HepG2 (cell line): ENCODE measurements around the gene OBSL1. TPM values are rescaled to one million over a fixed set of nuclear protein-coding genes. Genes with fewer than 3 reads are reported as not detected.

Source experiments
- ARID2 ChIP-seq: sonication (generic); formaldehyde crosslinking; IDR thresholded peaks from 2 replicates; pipeline ENCODE4 v1.8.1; 2022; ENCODE audit warnings: mild to moderate bottlenecking, missing genetic modification reagents, borderline replicate concordance
- FOSL2 ChIP-seq: sonication (generic); formaldehyde crosslinking; IDR thresholded peaks from 2 replicates; pipeline ENCODE4 v1.4.0; 2020; ENCODE audit warnings: missing genetic modification reagents
- FOXA3 ChIP-seq: IDR thresholded peaks from 2 replicates; pipeline ENCODE4 v1.6.1; 2016; ENCODE audit warnings: missing genetic modification reagents, missing compliant biosample characterization
- GRHL1 ChIP-seq: sonication (generic); formaldehyde crosslinking; conservative IDR thresholded peaks from 2 replicates; pipeline ENCODE4 v1.8.0; 2022; ENCODE audit warnings: missing genetic modification reagents
- HNRNPLL ChIP-seq: fragments of 200-400 bp; formaldehyde crosslinking; IDR thresholded peaks from 2 replicates; pipeline ENCODE4 v1.6.1; 2017; ENCODE audit warnings: mild to moderate bottlenecking, low read depth, low read length; ENCODE audit not compliant: poor library complexity, severe bottlenecking
- MEF2D ChIP-seq: sonication (generic); formaldehyde crosslinking; IDR thresholded peaks from 2 replicates; pipeline ENCODE4 v1.5.1; 2020; ENCODE audit warnings: mild to moderate bottlenecking, missing genetic modification reagents
- NR2F6 ChIP-seq, 2 experiments: IDR thresholded peaks; 2 replicates each; pipeline ENCODE4 v1.6.1; 2016; ENCODE audit warnings: antibody characterized with exemption in 1 of 2, mild to moderate bottlenecking in 1 of 2
- POLR2G ChIP-seq: fragments of 200-400 bp; formaldehyde crosslinking; IDR thresholded peaks from 2 replicates; pipeline ENCODE4 v1.6.1; 2018; ENCODE audit warnings: mild to moderate bottlenecking, low read depth, low read length, moderate library complexity
- SATB2 ChIP-seq: sonication (generic); formaldehyde crosslinking; IDR thresholded peaks from 2 replicates; pipeline ENCODE4 v1.5.0; 2020; ENCODE audit warnings: missing genetic modification reagents
- SNAI1 ChIP-seq: sonication (generic); formaldehyde crosslinking; IDR thresholded peaks from 2 replicates; pipeline ENCODE4 v1.5.0; 2020; ENCODE audit warnings: mild to moderate bottlenecking, missing genetic modification reagents, borderline replicate concordance
- TBP ChIP-seq: sonication (generic); formaldehyde crosslinking; IDR thresholded peaks from 2 replicates; pipeline ENCODE4 v1.5.0; 2020; ENCODE audit warnings: missing genetic modification reagents
- TGIF2 ChIP-seq: IDR thresholded peaks from 2 replicates; pipeline ENCODE4 v1.6.1; 2016; ENCODE audit warnings: control low read depth, missing compliant biosample characterization
- TP53 ChIP-seq: sonication (generic); formaldehyde crosslinking; conservative IDR thresholded peaks from 2 replicates; pipeline ENCODE4 v1.4.0; 2020; ENCODE audit warnings: missing genetic modification reagents
- YEATS2 ChIP-seq: sonication (generic); formaldehyde crosslinking; IDR thresholded peaks from 2 replicates; pipeline ENCODE4 v1.4.0; 2020; ENCODE audit warnings: missing genetic modification reagents, borderline replicate concordance
- ZGPAT ChIP-seq: IDR thresholded peaks from 2 replicates; pipeline ENCODE4 v1.6.1; 2016; ENCODE audit warnings: mild to moderate bottlenecking
- ZNF275 ChIP-seq: sonication (generic); formaldehyde crosslinking; IDR thresholded peaks from 2 replicates; pipeline ENCODE4 v1.8.0; 2022; ENCODE audit warnings: missing genetic modification reagents, mild to moderate bottlenecking, inconsistent platforms, borderline replicate concordance
- ZNF543 ChIP-seq: sonication (generic); formaldehyde crosslinking; IDR thresholded peaks from 2 replicates; pipeline ENCODE4 v1.4.0; 2020; ENCODE audit warnings: mild to moderate bottlenecking, missing genetic modification reagents
- ZNF589 ChIP-seq: sonication (generic); formaldehyde crosslinking; conservative IDR thresholded peaks from 2 replicates; pipeline ENCODE4 v1.8.0; 2022; ENCODE audit warnings: mild to moderate bottlenecking, moderate library complexity, missing genetic modification reagents
- ZNF687 ChIP-seq: sonication (generic); formaldehyde crosslinking; IDR thresholded peaks from 2 replicates; pipeline ENCODE4 v1.5.1; 2020; ENCODE audit warnings: mild to moderate bottlenecking, missing genetic modification reagents, moderate library complexity
- ZSCAN29 ChIP-seq: sonication (generic); formaldehyde crosslinking; conservative IDR thresholded peaks from 2 replicates; pipeline ENCODE4 v1.4.0; 2020; ENCODE audit warnings: mild to moderate bottlenecking, missing genetic modification reagents
- polyA plus RNA-seq, 8 experiments: library from polyadenylated mRNA; depleted of rRNA in 3 of 8; stranded (reverse) in 7 of 8; unstranded in 1 of 8; fragments of >200 nt; fragmentation: Illumina TruSeq in 4 of 8; extraction: Trizol in 4 of 8; gene quantifications; 2 replicates each; pipeline versions ENCODE4 v1.2.1 to v1.2.3, GENCODE V29; 2011 to 2016; ENCODE audit warnings: low read depth in 4 of 8, missing spikeins in 1 of 8, mixed read lengths in 1 of 8; ENCODE audit not compliant: insufficient read depth in 1 of 8
- total RNA-seq, 5 experiments: library from RNA; depleted of rRNA; stranded (reverse); fragments of >200 nt; fragmentation: Illumina TruSeq; extraction: Trizol; gene quantifications; 2 replicates each; pipeline ENCODE4 v1.2.3, GENCODE V29; 2016; ENCODE audit warnings: low read depth in 1 of 5

The OBSL1 gene
- total and polyA plus RNA-seq, 2 of the 13 experiments (the other 11 are each of a cell fraction or from before 2014, with no cell fraction given) = 86.7 to 218 TPM

GRCh38 chr2:219575566-219576504 lies 4.5 kb upstream of the OBSL1 start (continued):
- no peak for TF ChIP-seq TBP (CRISPR knock-in tag)
- TF ChIP-seq TGIF2 = no peak; the same call in 1 of the 2 replicates
- peak; percentile 57; the same call in 1 of the 2 replicates for TF ChIP-seq ZNF275 (CRISPR knock-in tag)
- TF ChIP-seq ZNF543 (CRISPR knock-in tag) = no peak
- TF ChIP-seq TP53 (CRISPR knock-in tag) = no peak
- peak; percentile 87 for TF ChIP-seq FOXA3 (CRISPR knock-in tag)
- peak; percentile 66 for TF ChIP-seq ZNF687 (CRISPR knock-in tag)
- TF ChIP-seq ARID2 (CRISPR knock-in tag) = no peak
- no peak for TF ChIP-seq HNRNPLL
- no peak for TF ChIP-seq ZGPAT (CRISPR knock-in tag)
- no peak for TF ChIP-seq NR2F6 (IDR thresholded peaks at IDR 0.05)
- TF ChIP-seq NR2F6 (CRISPR knock-in tag; IDR thresholded peaks at IDR 0.05) = peak; percentile 27; the same call in 1 of the 2 replicates
- no peak for TF ChIP-seq SNAI1 (CRISPR knock-in tag)
- TF ChIP-seq GRHL1 (CRISPR knock-in tag) = no peak
- 0 out of 2 replicates have a peak, but pooled peaks have one; percentile 53 for TF ChIP-seq ZSCAN29 (CRISPR knock-in tag)
- peak; percentile 42; the same call in 1 of the 2 replicates for TF ChIP-seq YEATS2
- TF ChIP-seq MEF2D (CRISPR knock-in tag) = no peak
- 0 out of 2 replicates have a peak, but pooled peaks have one; percentile 1 for TF ChIP-seq FOSL2
- TF ChIP-seq ZNF589 (CRISPR knock-in tag) = no peak
- TF ChIP-seq POLR2G = peak; percentile 8; the same call in 1 of the 2 replicates
- no peak for TF ChIP-seq SATB2
